Measurements from ENCODE around the gene PLEKHA3. TPM values are rescaled to one million over a fixed set of nuclear protein-coding genes. Genes with fewer than 3 reads are reported as not detected.

Gene PLEKHA3
- total and polyA plus RNA-seq, 2 experiments from 2014 or later, result 8.8 to 15.2 TPM

DNA sequence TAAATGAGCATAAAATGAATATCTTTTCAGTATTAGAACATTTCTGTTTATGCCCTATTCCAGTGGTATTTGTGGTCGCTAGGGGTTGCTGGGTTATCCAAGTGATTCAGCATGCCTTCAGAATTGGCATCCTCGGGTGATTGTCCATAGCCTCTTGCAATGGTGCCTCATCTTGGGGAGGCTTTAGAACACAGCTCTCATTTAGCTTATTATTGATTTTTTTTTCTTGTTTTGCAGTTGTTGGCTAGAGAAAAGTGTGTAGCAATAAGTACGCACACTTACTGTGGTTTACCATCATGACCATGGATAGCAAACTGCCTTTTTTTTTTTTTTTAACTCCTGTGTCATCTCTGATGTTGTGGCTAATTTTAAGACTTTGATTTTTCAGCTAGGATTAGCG, 33.6 kb downstream of the PLEKHA3 start:
- no peaks in the 10 kb centered on the region for H3F3A ChIP-seq (replicated peaks; ENCODE audit: low read depth)
- TF ChIP-seq POLR2AphosphoS5 (IDR thresholded peaks at IDR 0.05; ENCODE audit: low read depth) (no peak), ZNF462 (CRISPR knock-in tag; IDR thresholded peaks at IDR 0.05) (no peak), ZNF331 (CRISPR knock-in tag; IDR thresholded peaks at IDR 0.05; ENCODE audit: low read depth) (no peak), NANOG (IDR thresholded peaks at IDR 0.05; ENCODE audit: borderline replicate concordance) (no peak), ZNF114 (CRISPR knock-in tag; IDR thresholded peaks at IDR 0.05) (no peak), EZH2 (IDR thresholded peaks at IDR 0.05; ENCODE audit: low read depth, unreplicated experiment) (no peak), CREB1 (CRISPR knock-in tag; IDR thresholded peaks at IDR 0.05; ENCODE audit: low read depth) (no peak), EZH2phosphoT487 (IDR thresholded peaks at IDR 0.05; ENCODE audit: unreplicated experiment) (no peak), STAT1 (IDR thresholded peaks at IDR 0.05; ENCODE audit: unreplicated experiment) (no peak)
- TF ChIP-seq, protein P1, sequence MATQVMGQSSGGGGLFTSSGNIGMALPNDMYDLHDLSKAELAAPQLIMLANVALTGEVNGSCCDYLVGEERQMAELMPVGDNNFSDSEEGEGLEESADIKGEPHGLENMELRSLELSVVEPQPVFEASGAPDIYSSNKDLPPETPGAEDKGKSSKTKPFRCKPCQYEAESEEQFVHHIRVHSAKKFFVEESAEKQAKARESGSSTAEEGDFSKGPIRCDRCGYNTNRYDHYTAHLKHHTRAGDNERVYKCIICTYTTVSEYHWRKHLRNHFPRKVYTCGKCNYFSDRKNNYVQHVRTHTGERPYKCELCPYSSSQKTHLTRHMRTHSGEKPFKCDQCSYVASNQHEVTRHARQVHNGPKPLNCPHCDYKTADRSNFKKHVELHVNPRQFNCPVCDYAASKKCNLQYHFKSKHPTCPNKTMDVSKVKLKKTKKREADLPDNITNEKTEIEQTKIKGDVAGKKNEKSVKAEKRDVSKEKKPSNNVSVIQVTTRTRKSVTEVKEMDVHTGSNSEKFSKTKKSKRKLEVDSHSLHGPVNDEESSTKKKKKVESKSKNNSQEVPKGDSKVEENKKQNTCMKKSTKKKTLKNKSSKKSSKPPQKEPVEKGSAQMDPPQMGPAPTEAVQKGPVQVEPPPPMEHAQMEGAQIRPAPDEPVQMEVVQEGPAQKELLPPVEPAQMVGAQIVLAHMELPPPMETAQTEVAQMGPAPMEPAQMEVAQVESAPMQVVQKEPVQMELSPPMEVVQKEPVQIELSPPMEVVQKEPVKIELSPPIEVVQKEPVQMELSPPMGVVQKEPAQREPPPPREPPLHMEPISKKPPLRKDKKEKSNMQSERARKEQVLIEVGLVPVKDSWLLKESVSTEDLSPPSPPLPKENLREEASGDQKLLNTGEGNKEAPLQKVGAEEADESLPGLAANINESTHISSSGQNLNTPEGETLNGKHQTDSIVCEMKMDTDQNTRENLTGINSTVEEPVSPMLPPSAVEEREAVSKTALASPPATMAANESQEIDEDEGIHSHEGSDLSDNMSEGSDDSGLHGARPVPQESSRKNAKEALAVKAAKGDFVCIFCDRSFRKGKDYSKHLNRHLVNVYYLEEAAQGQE (IDR thresholded peaks at IDR 0.05; ENCODE audit: unreplicated experiment), result no peak
- TF ChIP-seq, protein P2, sequence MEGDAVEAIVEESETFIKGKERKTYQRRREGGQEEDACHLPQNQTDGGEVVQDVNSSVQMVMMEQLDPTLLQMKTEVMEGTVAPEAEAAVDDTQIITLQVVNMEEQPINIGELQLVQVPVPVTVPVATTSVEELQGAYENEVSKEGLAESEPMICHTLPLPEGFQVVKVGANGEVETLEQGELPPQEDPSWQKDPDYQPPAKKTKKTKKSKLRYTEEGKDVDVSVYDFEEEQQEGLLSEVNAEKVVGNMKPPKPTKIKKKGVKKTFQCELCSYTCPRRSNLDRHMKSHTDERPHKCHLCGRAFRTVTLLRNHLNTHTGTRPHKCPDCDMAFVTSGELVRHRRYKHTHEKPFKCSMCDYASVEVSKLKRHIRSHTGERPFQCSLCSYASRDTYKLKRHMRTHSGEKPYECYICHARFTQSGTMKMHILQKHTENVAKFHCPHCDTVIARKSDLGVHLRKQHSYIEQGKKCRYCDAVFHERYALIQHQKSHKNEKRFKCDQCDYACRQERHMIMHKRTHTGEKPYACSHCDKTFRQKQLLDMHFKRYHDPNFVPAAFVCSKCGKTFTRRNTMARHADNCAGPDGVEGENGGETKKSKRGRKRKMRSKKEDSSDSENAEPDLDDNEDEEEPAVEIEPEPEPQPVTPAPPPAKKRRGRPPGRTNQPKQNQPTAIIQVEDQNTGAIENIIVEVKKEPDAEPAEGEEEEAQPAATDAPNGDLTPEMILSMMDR (conservative IDR thresholded peaks at IDR 0.05; ENCODE audit: low read depth in 2 of 2), result no peak
- TF ChIP-seq, protein P3, sequence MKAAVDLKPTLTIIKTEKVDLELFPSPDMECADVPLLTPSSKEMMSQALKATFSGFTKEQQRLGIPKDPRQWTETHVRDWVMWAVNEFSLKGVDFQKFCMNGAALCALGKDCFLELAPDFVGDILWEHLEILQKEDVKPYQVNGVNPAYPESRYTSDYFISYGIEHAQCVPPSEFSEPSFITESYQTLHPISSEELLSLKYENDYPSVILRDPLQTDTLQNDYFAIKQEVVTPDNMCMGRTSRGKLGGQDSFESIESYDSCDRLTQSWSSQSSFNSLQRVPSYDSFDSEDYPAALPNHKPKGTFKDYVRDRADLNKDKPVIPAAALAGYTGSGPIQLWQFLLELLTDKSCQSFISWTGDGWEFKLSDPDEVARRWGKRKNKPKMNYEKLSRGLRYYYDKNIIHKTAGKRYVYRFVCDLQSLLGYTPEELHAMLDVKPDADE (IDR thresholded peaks at IDR 0.05), result no peak
- no peaks in the 10 kb centered on the region for H3K9me2 ChIP-seq (ENCODE audit: insufficient read depth)
- no peaks in the 10 kb centered on the region for H3K9me3 Mint-ChIP-seq
- no peaks in the 10 kb centered on the region for H3K36me3 Mint-ChIP-seq (ENCODE audit: low read depth)
- no peak overlapping the region for H3K4me3 ChIP-seq
- H3K27ac ChIP-seq (ENCODE audit: low read depth), result no peak overlapping the region
- no peaks in the 10 kb centered on the region for H3K4me1 ChIP-seq (ENCODE audit: insufficient read depth)
- H3K4me3 Mint-ChIP-seq, result no peak overlapping the region
- H3K79me2 ChIP-seq (replicated peaks; ENCODE audit: insufficient read depth), result no peaks in the 10 kb centered on the region
- ATAC-seq (no peak), DNase-seq (ENCODE audit: low spot score) (no peak)
- H4K20me1 ChIP-seq (replicated peaks; ENCODE audit: insufficient read depth), result peaks cover 5% of the 10 kb centered on the region; the same call in 1 of the 2 replicates
- no peak overlapping the region for H2AFZ ChIP-seq
- H3K27me3 ChIP-seq (ENCODE audit: insufficient read depth), result no peaks in the 10 kb centered on the region
- H3K4me1 Mint-ChIP-seq, result 0 out of 3 replicates have a peak, but pooled peaks cover 2% of the 10 kb centered on the region
- peaks cover 3% of the 10 kb centered on the region for H3K27me3 Mint-ChIP-seq (ENCODE audit: insufficient read depth, low read depth, poor library complexity)
- no peak overlapping the region for H3K27ac Mint-ChIP-seq
- no peaks in the 10 kb centered on the region for H3K36me3 ChIP-seq (ENCODE audit: insufficient read depth)
- no peak overlapping the region for H3K4me2 ChIP-seq

Measured in GM23338 (cell line).